SW 1271 (cell line): ENCODE measurements around the gene GRIN3B.
A peak's percentile ranks its signal among the peaks of the same experiment; 100 is the strongest.
"Not testable (repeated sequence)": the region's sequence is repeated elsewhere in the genome, so short reads cannot be mapped to it uniquely, and the experiment has no call there.

Source experiments
- DNase-seq, 2 experiments: peaks; one replicate each; lab custom pipeline; 2025; lab: John Stamatoyannopoulos, UW

GRIN3B gene

GRCh38 chr19:1019980-1020867 lies 20.0 kb downstream of the GRIN3B start:
- no peak for DNase-seq

- DNase-seq, result peak; percentile 71 to 91
Measured at GRCh38 chr19:1020868-1021425, 20.7 kb downstream of the GRIN3B start, which contains the start of gene TMEM259. Gene TMEM259, minus strand, starts transcription at chr19:1021123. Its CDS starts 127 bp downstream, at chr19:1020996.

DNA sequence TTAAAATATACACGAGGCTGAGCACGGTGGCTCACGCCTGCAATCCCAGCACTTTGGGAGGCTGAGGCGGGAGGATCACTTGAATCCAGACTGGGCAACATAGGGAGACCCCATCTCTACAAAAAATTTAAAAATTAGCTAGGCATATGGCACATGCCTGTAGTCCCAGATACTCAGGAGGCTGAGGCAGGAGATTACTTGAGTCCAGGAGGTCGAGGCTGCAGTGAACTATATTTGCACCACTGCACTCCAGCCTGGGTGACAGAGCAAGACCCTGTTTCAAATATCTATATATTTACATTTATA lies 23.6 kb downstream of the GRIN3B start:
- not testable (repeated sequence) for DNase-seq

DNA sequence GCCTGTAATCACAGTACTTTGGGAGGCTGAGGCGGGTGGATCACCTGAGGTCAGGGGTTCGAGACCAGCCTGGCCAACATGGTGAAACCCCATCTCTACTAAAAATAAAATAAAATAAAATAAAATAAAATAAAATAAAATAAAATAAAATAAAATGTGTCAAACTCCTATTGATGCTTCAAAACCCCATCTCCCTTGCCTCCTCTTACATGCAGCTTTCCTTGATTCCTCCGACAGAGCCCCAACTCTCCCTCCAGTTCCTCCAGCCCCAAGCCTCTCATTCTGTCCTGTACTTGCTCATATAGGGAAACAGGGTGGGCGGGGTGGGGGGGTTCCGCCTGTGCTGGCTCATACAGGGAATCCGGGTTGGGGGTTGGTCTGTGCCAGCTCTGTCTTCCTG lies 24.9 kb downstream of the GRIN3B start:
- DNase-seq, result not testable (repeated sequence)

DNA sequence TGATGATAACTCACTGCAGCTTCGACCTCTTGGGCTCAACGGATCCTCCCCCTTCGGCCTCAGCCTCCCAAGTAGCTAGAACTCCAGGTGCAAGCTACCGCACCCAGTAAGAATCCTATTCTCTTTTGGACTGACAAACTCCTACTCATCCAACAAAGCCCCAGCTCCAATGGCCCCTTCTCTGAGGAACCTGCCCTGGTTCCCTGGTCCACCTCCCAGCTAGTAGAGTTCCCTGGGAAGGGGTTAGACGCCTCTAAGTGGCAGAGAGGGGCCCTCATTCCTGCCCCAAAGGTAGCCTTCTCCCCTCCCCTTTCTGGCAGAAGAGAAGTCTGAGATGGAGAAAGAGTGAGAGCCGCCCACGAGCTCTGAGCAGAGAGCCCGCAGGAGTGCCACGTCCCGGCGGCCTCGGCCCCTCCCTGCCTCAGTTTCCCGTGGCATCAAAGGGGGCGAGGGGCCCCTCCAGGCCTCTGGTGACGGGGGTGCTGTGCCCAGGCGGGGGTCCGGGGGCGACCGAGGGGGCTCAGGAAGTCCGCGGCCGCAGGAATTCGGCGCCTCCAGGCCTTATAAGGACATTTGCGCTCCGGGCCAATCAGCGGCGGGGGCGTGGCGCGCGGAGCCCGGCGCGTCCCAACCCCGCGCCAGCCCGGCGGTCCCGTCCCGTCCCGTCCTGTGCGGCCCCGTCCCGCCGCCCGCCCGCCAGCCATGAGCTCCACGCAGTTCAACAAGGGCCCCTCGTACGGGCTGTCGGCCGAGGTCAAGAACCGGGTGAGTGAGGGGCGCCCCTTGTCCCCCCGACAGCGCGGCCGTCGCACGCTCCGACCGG lies 26.0 kb downstream of the GRIN3B start, which contains the start of gene CNN2:
Gene CNN2, plus strand, starts transcription at position 649 of the 823 bp plus-strand sequence. Its CDS starts 54 bp downstream, at position 703.
- peak in 1 of 2 experiments; percentile 73 for DNase-seq

DNA sequence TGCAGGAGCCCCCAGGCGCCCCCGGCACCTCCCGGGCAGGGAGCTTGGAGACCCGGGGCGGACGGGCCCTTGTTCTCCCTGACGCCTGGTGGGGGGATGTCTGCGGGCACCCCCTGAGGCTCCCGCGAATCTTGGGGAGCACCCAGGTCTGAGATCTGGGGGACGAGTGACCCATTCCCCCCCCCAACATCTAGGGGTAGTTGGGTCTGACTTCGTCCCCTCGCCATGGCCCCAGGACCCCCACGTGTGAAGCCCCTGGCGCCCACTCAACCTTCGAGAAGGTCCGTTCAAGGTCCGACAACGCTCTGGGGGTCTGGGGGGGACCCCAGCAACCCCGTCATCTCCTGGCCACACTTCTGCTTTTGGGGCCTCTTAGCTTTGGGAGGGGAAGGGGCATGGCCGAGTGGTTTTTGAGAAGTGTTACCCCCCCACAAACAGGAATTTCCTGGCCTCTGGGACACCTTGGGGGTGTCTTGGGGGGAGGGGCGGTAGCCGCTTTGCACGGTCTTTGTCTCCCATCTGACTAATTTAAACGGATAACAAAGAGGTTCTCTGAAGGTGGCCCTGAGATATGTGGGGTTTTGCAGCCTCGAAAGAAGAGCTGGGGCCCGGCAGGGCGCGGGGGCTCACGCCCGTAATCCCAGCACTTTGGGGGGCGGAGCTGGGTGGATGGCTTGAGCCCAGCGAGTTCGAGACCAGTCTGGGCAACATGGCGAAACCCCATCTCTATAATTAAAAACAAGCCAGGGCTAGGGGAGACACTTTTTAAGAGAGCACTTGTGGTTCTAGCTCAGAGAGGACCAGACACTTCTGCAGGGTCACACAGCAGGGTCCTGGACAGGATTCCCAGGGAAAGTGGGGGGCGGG lies 26.8 kb downstream of the GRIN3B start:
- DNase-seq, result peak in 1 of 2 experiments; percentile 31

DNA sequence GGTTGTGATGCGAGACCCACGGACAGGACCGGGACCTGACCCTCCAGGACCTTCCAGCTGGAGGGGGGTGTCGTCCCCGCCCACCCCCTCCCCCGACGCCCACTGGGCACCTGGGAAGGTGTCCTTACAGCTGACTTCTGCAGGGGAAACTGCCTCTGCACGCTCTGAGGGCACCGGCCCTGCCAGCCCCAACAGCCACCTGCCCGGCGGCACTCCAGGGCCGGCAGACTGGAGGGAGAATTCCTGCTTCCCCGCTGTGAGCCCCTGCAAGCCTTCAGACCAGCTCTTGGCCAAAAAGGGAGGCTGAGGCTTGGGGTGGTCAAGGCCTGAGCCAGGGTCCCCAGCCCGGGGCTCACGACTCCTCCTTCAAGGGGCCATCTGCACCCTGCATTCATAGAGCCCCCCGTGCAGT lies 27.4 kb downstream of the GRIN3B start:
- DNase-seq, result no peak

DNA sequence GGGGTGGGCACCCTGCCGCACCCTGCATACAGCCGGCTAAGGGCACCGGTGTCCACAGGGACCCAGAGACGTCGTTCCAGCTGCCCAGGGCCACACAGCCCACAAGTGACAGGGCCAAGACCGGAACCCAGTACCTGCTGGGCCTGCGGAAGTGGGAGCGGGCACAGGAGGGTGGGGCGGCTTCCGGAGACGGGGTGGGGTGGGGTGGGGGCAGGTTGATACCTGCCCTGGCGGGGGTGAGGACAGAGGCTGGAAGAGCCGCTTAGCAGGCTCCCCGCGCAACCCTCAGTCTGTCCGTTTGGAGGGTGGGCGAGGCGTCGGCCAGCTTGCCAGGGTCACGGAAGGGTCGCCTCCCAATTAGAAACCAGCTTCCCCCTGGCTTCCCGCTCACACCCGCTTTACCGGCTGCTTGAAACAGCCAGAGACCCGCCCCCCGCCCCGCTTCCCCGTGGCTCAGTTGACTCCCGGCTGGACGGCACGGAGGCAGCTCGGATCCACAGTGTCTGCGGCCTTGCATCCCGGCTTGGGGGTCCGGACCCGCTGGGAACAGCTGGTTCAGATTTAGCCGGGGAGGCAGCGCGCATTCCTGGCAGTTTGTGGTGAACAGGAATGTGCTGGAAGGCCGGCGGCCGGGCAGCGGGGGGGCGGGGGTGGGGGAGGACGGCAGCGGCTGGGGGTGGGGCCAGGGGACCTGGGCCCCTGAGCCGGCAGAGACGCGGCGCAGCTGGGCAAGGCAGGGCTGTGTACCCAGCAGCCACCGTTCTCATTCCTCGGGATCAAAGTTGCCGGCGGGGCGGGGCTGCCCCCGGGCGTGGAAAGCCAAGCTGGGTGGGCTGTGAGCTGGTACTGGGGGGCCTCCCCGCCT lies 28.1 kb downstream of the GRIN3B start:
- peak; percentile 42 to 65 for DNase-seq

DNA sequence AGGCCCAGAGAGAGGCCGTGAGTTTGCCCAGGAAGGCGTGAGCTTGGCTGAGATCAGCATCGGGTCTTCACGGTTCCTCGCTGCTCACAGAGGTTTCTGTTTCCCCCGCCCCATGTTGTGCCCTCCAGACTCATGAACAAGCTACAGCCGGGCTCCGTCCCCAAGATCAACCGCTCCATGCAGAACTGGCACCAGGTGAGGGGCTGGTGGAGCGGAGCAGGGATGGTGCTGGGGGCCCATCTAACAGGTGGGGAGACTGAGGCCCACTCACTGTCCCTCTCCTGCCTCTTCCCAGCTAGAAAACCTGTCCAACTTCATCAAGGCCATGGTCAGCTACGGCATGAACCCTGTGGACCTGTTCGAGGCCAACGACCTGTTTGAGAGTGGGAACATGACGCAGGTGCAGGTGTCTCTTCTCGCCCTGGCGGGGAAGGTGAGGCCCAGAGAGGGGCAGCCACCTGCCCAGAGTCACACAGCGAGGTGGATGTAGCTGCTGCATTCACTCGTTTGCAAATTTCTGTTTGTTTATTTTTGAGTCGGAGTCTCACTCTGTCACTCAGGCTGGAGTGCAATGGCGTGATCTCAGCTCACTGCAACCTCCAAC lies 32.1 kb downstream of the GRIN3B start:
- no peak for DNase-seq

DNA sequence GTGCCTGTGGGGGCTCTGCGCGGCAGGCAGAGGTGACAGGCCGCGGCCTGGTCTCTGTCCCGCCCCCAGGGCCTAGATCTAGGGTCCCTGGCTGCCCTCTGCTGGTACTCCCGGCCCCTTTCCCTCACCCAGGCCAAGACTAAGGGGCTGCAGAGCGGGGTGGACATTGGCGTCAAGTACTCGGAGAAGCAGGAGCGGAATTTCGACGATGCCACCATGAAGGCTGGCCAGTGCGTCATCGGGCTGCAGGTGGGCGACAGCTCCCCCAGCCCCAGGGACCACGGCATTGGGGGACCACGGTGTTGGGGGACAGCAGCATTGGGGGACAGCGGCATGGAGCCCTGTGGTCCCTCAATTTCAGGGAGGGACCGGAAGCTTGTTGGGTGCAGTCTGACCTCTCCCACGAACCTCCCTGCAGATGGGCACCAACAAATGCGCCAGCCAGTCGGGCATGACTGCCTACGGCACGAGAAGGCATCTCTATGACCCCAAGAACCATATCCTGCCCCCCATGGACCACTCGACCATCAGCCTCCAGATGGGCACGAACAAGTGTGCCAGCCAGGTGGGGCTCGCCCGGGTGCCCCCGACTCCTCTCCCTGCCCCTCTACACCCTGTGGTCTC lies 35.9 kb downstream of the GRIN3B start:
- DNase-seq, result no peak

DNA sequence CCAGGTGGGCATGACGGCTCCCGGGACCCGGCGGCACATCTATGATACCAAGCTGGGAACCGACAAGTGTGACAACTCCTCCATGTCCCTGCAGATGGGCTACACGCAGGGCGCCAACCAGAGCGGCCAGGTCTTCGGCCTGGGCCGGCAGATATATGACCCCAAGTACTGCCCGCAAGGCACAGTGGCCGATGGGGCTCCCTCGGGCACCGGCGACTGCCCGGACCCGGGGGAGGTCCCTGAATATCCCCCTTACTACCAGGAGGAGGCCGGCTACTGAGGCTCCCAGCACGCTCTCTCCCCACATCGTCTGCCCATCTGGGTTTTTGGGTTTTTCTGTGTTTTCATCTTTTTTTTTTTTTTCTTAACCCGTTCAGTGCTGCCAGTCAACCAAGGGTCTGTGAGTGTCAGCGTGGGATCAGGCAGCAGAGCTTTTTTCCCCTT lies 37.4 kb downstream of the GRIN3B start:
- no peak for DNase-seq

- DNase-seq, result no peak
Measured at GRCh38 chr19:1038978-1039645, 38.9 kb downstream of the GRIN3B start.

- DNase-seq, result peak; percentile 89 to 95
Measured at GRCh38 chr19:1039646-1040475, 39.6 kb downstream of the GRIN3B start, which contains the start of gene ABCA7. Gene ABCA7, plus strand, starts transcription at chr19:1040107. Its CDS starts 1,255 bp downstream, at chr19:1041362.

GRCh38 chr19:1040476-1041271 lies 40.5 kb downstream of the GRIN3B start:
- peak; percentile 74 to 88 for DNase-seq

- no peak for DNase-seq
Measured at GRCh38 chr19:1041272-1041834, 41.1 kb downstream of the GRIN3B start.

DNA sequence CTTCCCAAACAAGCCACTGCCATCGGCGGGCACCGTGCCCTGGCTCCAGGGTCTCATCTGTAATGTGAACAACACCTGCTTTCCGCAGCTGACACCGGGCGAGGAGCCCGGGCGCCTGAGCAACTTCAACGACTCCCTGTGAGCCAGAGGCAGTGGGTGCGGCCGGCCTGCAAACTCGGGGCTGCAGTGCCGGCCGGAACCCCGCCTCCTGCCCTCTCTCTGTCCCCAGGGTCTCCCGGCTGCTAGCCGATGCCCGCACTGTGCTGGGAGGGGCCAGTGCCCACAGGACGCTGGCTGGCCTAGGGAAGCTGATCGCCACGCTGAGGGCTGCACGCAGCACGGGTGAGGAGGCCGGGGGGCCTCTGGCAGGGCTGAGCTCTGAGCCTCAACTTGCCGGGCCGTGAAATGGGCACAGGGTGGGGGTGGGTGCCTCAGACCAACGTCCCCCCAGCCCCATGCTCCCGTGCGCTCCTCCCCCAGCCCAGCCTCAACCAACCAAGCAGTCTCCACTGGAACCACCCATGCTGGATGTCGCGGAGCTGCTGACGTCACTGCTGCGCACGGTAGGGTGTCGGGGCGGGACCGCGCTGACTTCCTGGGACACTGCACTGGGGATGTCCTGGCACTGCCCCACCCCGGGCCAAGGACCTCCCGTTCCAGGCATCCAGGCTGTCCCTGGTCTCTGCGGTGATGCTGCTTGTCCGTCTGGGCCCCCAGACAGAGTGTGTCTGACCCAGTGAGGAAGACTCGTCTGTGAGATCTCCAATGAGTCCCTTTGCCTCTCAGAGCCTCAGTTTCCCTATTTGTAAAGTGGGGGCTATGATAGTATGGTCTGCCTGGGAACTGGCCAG lies 41.8 kb downstream of the GRIN3B start:
- DNase-seq, result peak in 1 of 2 experiments; percentile 48
